ENCODE results near the gene JPT1. TPM values are rescaled to one million over a fixed set of nuclear protein-coding genes. Genes with fewer than 3 reads are reported as not detected.

JPT1 gene
- total RNA-seq (10 to 100 TPM in 3 of 6 donors, 1 to 10 TPM in 3; 7.5 to 32.9 (median 11.9) TPM), polyA plus RNA-seq (10 to 100 TPM; 21.8 to 33.1 TPM)

- no peak for TF ChIP-seq CTCF (IDR thresholded peaks at IDR 0.05)
- peak; percentile 17 for FAIRE-seq
- Histone ChIP-seq H3K4me3 (peak within 1 kb of the TSS; percentile 67 to 94 (median 76)), H3K4me1 (peaks cover 0 to 10% (median 9%) of the 10 kb centered on the region in 3 donors), H3K27ac (peak within 1 kb of the TSS; percentile 29 to 71 (median 56)), H3K36me3 (no peaks in the 10 kb centered on the region), H3K27me3 (no peaks in the 10 kb centered on the region), H3K9me3 (no peaks in the 10 kb centered on the region)
- peak; percentile 99 for ATAC-seq
- WGBS, 2 donors: 2 to 3% methylated on average over 45 to 67 of the region's 67 CpGs
- DNase-seq: peak; percentile 93 to 99 (median 98)
- intact Hi-C loops (cut with DNase I): no loop called here
These were observed at the start of gene JPT1 for GRCh38 chr17:75154195-75155106. TSS of gene JPT1 (minus strand) at chr17:75154512. CDS start at chr17:75154397, 115 bp downstream.

GRCh38 chr17:75199886-75200618, 45.7 kb upstream of the JPT1 start:
- H3K27ac ChIP-seq: no peak overlapping the region
- H3K9me3 ChIP-seq: no peaks in the 10 kb centered on the region
- intact Hi-C loops (cut with DNase I): no loop called here
- WGBS, 2 donors: 81 to 87% methylated on average over 6 of the region's 6 CpGs
- no peaks in the 10 kb centered on the region for H3K4me1 ChIP-seq
- no peak for TF ChIP-seq CTCF (IDR thresholded peaks at IDR 0.05)
- H3K4me3 ChIP-seq: no peak overlapping the region
- H3K27me3 ChIP-seq: no peaks in the 10 kb centered on the region
- DNase-seq (no peak), ATAC-seq (no peak), FAIRE-seq (no peak)
- no peaks in the 10 kb centered on the region for H3K36me3 ChIP-seq

- 73 to 75% methylated on average over 4 of the region's 5 CpGs for WGBS, 2 donors
- H3K36me3 ChIP-seq: no peaks in the 10 kb centered on the region
- ATAC-seq (no peak), FAIRE-seq (no peak), DNase-seq (no peak)
- no peaks in the 10 kb centered on the region for H3K27me3 ChIP-seq
- H3K9me3 ChIP-seq: no peaks in the 10 kb centered on the region
- no peak overlapping the region for H3K4me3 ChIP-seq
- no peak for TF ChIP-seq CTCF (IDR thresholded peaks at IDR 0.05)
- no peak overlapping the region for H3K27ac ChIP-seq
- intact Hi-C loops (cut with DNase I): no loop called here
- no peaks in the 10 kb centered on the region for H3K4me1 ChIP-seq
These were observed 40.6 kb upstream of the JPT1 start for GRCh38 chr17:75194879-75195278.

GRCh38 chr17:75191584-75191983, 37.3 kb upstream of the JPT1 start:
- Histone ChIP-seq H3K4me3 (no peak overlapping the region), H3K27me3 (no peaks in the 10 kb centered on the region), H3K4me1 (no peaks in the 10 kb centered on the region), H3K9me3 (no peaks in the 10 kb centered on the region), H3K27ac (no peak overlapping the region), H3K36me3 (no peaks in the 10 kb centered on the region)
- TF ChIP-seq CTCF (IDR thresholded peaks at IDR 0.05): no peak
- FAIRE-seq: no peak
- intact Hi-C loops (cut with DNase I): no loop called here
- no peak for ATAC-seq
- WGBS, 2 donors: 83 to 86% methylated on average over 4 of the region's 4 CpGs
- DNase-seq: no peak

All from pancreas (tissue), 10 donors.